Upper lobe of left lung (tissue), 6 donors: ENCODE measurements around the gene ERFL. TPM values are rescaled to one million over a fixed set of nuclear protein-coding genes. Genes with fewer than 3 reads are reported as not detected.
A peak's percentile ranks its signal among the peaks of the same experiment; 100 is the strongest.

ENCODE experiments used
- ATAC-seq, 2 donors: fragments of 200-7000 bp; cut with Tn5 transposase; one replicate each; pipeline ENCODE4 v1.9.1; 2022; ENCODE audit warnings: mild to moderate bottlenecking in 2 of 2, moderate library complexity in 2 of 2; ENCODE audit not compliant: low FRiP score in 2 of 2
- DNase-seq, 2 donors: peaks; one replicate each; pipeline ENCODE4 v3.0.0-alpha.2; 2019 to 2020
- H3K27ac ChIP-seq, 4 donors: fragments of 200-600 bp; sonication (generic); one replicate each; pipeline ENCODE4 v1.5.1; 2016 to 2019
- H3K27me3 ChIP-seq, 4 donors: fragments of 200-600 bp; sonication (generic); one replicate each; pipeline ENCODE4 v1.5.1; 2017 to 2019
- H3K36me3 ChIP-seq, 4 donors: fragments of 200-600 bp; sonication (generic); one replicate each; pipeline ENCODE4 v1.5.1; 2016 to 2019
- H3K4me1 ChIP-seq, 4 donors: fragments of 200-600 bp; sonication (generic); one replicate each; pipeline ENCODE4 v1.5.1; 2018 to 2019
- H3K4me3 ChIP-seq, 4 donors: fragments of 200-600 bp; sonication (generic); one replicate each; pipeline ENCODE4 v1.5.1; 2017 to 2019; ENCODE audit warnings: mild to moderate bottlenecking in 2 of 4, moderate library complexity in 1 of 4
- H3K9me3 ChIP-seq, 4 donors: fragments of 200-600 bp; sonication (generic); one replicate each; pipeline ENCODE4 v1.5.1; 2018 to 2019
- CTCF ChIP-seq, 6 experiments: fragments of 450-650 bp in 4 of 6; fragments of 200-600 bp in 2 of 6; sonication (generic) in 2 of 6; IDR thresholded peaks; one replicate each; pipeline ENCODE4 v1.5.1; 2016 to 2019; ENCODE audit warnings: antibody characterized with exemption in 6 of 6
- EP300 ChIP-seq, 4 donors: sonication (generic); formaldehyde crosslinking; IDR thresholded peaks; one replicate each; pipeline ENCODE4 v1.5.1; 2017; ENCODE audit warnings: antibody characterized with exemption in 4 of 4, control low read depth in 2 of 4
- POLR2A ChIP-seq, 4 donors: fragments of 450-650 bp; IDR thresholded peaks; one replicate each; pipeline ENCODE4 v1.5.1; 2016 to 2017; ENCODE audit warnings: antibody characterized with exemption in 4 of 4, mild to moderate bottlenecking in 2 of 4
- POLR2AphosphoS5 ChIP-seq, 2 donors: sonication (generic); formaldehyde crosslinking; IDR thresholded peaks; one replicate each; pipeline ENCODE4 v1.5.1; 2017; ENCODE audit warnings: antibody characterized with exemption in 2 of 2
- WGBS, 2 donors: methylation state at CpG; one replicate each; pipeline ENCODE4 v1.1.5; 2017 to 2018; 5-methylcytosine and 5-hydroxymethylcytosine counted together
- total RNA-seq, 6 donors: library from RNA; depleted of rRNA in 4 of 6; stranded (reverse); fragments of >200 nt in 4 of 6; gene quantifications; one replicate each; pipeline versions ENCODE4 v1.1.0 to v1.2.1, GENCODE V29; 2016 to 2021
- donor health status: DM: no; HTN: no; CAD: no; lungs with moderate emphysema.
- donor health status: DM: no; HTN: yes; CAD: no; lungs with severe emphysema.

Gene ERFL
- total RNA-seq, 6 donors from 2014 or later, result 0.20 to 6.3 (median 0.49) TPM; not detected in 1

- 53 to 62% methylated on average over 6 to 16 of the region's 16 CpGs for WGBS, 2 donors
- ATAC-seq, result peak in 1 of 2 donors; percentile 22
- peak in 1 of 2 donors; percentile 42 for DNase-seq
These were observed 56.5 kb downstream of the ERFL start for GRCh38 chr19:41871573-41872383.

GRCh38 chr19:41870401-41870873 is 57.8 kb downstream of the ERFL start:
- ATAC-seq (peak in 1 of 2 donors; percentile 13), DNase-seq (no peak)
- peak overlapping the region in 2 of 4 donors; percentile 35 to 47 for H3K27ac ChIP-seq
- WGBS, 2 donors, result 63 to 81% methylated on average over 2 to 3 of the region's 3 CpGs
- H3K4me1 ChIP-seq, result peaks cover 45 to 69% (median 55%) of the 10 kb centered on the region in 4 donors
- H3K27me3 ChIP-seq, result no peaks in the 10 kb centered on the region
- no peak overlapping the region for H3K4me3 ChIP-seq
- no peaks in the 10 kb centered on the region for H3K9me3 ChIP-seq
- peaks cover 23 to 72% (median 45%) of the 10 kb centered on the region in 4 donors for H3K36me3 ChIP-seq
- no peak for TF ChIP-seq EP300 (IDR thresholded peaks at IDR 0.05)
- no peak for TF ChIP-seq CTCF (IDR thresholded peaks at IDR 0.05)
- peak in 1 of 2 donors; percentile 16 for TF ChIP-seq POLR2AphosphoS5 (IDR thresholded peaks at IDR 0.05)

More at GRCh38 chr19:41871573-41872383, 56.5 kb downstream of the ERFL start:
- Histone ChIP-seq H3K4me1 (peaks cover 38 to 63% (median 49%) of the 10 kb centered on the region in 4 donors), H3K27ac (peak overlapping the region in 3 of 4 donors; percentile 35 to 64 (median 44)), H3K4me3 (no peak overlapping the region), H3K9me3 (no peaks in the 10 kb centered on the region), H3K36me3 (peaks cover 22 to 61% (median 40%) of the 10 kb centered on the region in 4 donors), H3K27me3 (no peaks in the 10 kb centered on the region)
- TF ChIP-seq POLR2A (IDR thresholded peaks at IDR 0.05) (no peak), CTCF (IDR thresholded peaks at IDR 0.05) (no peak), POLR2AphosphoS5 (IDR thresholded peaks at IDR 0.05) (peak in 1 of 2 donors; percentile 55), EP300 (IDR thresholded peaks at IDR 0.05) (no peak)

GRCh38 chr19:41869374-41869955 is 58.8 kb downstream of the ERFL start:
- ATAC-seq, result no peak
- H3K27ac ChIP-seq, result peak overlapping the region in 3 of 4 donors; percentile 35 to 48 (median 47)
- H3K9me3 ChIP-seq, result no peaks in the 10 kb centered on the region
- no peak overlapping the region for H3K4me3 ChIP-seq
- H3K36me3 ChIP-seq, result peaks cover 28 to 82% (median 55%) of the 10 kb centered on the region in 4 donors
- H3K27me3 ChIP-seq, result no peaks in the 10 kb centered on the region
- DNase-seq, result no peak
- H3K4me1 ChIP-seq, result peaks cover 45 to 71% (median 55%) of the 10 kb centered on the region in 4 donors
- WGBS, 2 donors, result 79 to 86% methylated on average over 11 to 13 of the region's 13 CpGs
- no peak for TF ChIP-seq CTCF (IDR thresholded peaks at IDR 0.05)
- TF ChIP-seq POLR2A (IDR thresholded peaks at IDR 0.05), result no peak
- no peak for TF ChIP-seq EP300 (IDR thresholded peaks at IDR 0.05)
- no peak for TF ChIP-seq POLR2AphosphoS5 (IDR thresholded peaks at IDR 0.05)

- WGBS, 2 donors, result 81 to 89% methylated on average over 12 of the region's 12 CpGs
- ATAC-seq, result no peak
- TF ChIP-seq EP300 (IDR thresholded peaks at IDR 0.05), result no peak
- TF ChIP-seq CTCF (IDR thresholded peaks at IDR 0.05), result no peak
- no peak for TF ChIP-seq POLR2A (IDR thresholded peaks at IDR 0.05)
- no peak for TF ChIP-seq POLR2AphosphoS5 (IDR thresholded peaks at IDR 0.05)
- Histone ChIP-seq H3K27me3 (no peaks in the 10 kb centered on the region), H3K9me3 (no peaks in the 10 kb centered on the region), H3K36me3 (peaks cover 33 to 87% (median 60%) of the 10 kb centered on the region in 4 donors), H3K27ac (peak overlapping the region in 3 of 4 donors; percentile 32 to 58 (median 47)), H3K4me3 (no peak overlapping the region), H3K4me1 (peaks cover 45 to 71% (median 55%) of the 10 kb centered on the region in 4 donors)
- DNase-seq, result no peak
These were observed 59.3 kb downstream of the ERFL start for GRCh38 chr19:41868989-41869300.
